NOMO-1 treated with dmso at 0.1 percent for 144 hours (cell line): ENCODE data around the gene MGAT5B.

Experiments used
- DNase-seq: peaks from one replicate; lab custom pipeline; 2025; ENCODE audit not compliant: unreplicated experiment; lab: John Stamatoyannopoulos, UW

Gene MGAT5B

DNA sequence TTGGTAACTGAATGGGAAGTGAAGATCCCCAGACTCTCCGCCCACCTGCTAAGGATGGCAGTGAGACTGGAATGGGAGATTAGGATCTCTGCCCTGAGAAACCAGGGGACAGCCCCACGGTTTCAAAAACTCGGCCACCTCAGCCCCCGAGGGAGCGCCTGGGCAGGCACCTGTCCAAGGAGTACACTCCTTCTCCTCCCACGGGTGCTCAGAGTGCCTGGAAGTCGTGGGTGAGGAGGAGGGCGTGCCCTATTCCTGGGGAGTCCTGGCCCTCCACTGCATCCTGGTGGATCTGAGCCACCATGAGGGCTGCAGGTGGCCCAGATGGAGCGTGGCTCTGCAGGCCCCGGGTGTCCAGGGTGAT lies 78.5 kb downstream of the MGAT5B start:
- no peak for DNase-seq

DNA sequence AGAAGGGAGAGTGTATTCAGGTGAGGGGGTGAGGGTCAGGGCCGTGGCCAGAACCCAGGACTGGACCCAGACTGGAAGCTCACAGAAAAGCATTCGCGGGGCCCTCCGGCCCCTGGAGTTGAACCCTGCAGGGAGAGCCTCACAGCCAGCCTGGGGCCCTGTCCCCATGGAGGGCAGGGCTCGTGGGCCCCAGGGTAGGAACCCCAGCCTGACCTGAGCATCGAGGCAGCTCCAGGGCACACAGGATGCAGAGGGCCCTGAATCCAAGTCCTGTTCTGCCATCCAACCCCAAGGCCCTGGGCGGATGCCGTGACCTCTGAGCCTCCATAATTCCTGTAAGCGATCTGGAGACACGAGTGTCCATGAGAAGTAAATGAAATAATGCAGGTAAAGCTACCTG lies 79.1 kb downstream of the MGAT5B start:
- no peak for DNase-seq

- no peak for DNase-seq
Observed at GRCh38 chr17:76947771-76948170, 79.6 kb downstream of the MGAT5B start.

GRCh38 chr17:76948301-76948700 lies 80.1 kb downstream of the MGAT5B start:
- DNase-seq: no peak

- no peak for DNase-seq
Observed at GRCh38 chr17:76948726-76949342, 80.6 kb downstream of the MGAT5B start.

DNA sequence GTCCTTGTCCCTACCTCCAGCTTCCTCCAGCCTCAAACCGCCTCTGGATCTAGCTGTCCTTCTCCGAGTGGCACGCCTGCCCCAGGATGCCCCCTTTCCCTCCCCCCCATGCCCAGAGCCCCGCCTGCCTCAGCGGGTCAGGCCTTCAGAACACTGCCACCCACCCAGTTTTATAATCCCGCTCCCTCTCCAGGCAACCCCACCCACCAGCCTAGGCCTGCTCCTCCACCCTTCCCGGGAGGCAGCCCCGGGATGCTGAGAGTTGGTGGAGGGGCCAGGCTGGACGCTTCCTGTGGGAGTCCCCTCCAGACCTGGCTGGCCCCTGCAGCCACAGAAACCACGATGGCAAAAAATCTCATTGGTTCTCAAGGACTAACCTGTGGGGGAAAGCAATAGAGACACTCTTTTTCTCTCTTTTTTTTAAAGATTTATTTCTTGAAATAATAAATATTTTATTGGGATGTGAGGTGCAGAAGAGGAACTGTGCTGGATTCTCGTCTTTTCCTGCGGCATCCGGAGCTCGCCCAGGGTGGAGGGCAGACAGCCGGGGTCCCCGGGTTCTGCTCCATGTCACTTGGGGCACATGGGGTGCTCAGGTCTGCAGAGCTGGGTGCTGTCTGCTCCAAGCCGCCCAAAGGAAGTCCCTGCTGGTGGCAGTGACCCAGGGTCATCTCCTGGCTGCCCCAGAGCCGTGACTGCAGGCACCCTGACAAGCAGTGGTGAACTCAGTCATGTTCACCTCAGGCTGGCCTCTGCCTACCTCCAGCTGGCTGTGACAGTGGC lies 81.9 kb downstream of the MGAT5B start:
- DNase-seq: no peak

DNA sequence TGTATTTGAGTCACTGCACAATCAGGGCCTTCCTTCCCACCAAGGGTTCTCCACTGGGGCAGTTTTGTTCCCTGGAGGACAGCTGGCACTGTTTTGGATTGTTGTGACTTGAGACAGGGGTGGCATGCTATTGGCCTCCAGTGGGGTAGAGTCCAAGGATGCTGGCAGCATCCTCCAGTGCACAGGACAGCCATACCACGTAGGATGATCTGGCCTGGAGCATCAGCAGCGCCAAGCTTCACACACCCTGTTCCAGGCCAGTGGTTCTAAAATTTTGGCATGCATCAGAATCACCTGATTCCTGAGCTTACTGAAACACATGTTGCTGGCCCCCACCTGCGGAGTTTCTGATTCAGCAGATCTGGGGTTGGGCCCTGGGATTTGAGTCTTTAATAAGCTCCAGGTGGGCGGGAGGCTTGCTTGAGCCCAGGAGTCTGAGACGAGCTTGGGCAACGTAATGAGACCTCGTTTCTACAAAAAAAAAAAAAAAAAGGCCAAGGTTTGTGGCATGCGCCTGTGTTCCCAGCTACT lies 83.2 kb downstream of the MGAT5B start:
- DNase-seq: no peak

- DNase-seq: no peak
Observed at GRCh38 chr17:76952402-76952801, 84.2 kb downstream of the MGAT5B start.

DNA sequence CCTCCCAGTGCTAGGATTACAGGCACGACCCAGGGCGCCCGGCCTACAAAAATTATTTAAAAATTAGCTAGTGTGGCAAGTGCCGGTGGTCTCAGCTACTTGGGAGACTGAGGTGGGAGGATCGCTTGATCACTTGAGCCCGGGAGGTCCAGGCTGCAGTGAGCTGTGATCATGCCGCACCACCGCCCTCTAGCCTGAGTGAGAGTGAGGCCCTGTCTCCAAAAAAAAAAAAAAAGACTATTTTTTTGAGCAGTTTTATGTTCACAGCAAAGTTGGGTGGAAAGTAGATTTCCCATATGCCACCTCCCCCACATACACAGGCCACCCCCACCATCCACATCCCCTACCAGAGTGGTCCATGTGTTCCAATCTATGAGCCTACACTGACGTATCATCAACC lies 84.9 kb downstream of the MGAT5B start:
- DNase-seq: no peak

GRCh38 chr17:76953946-76954345 lies 85.7 kb downstream of the MGAT5B start:
- DNase-seq: no peak

GRCh38 chr17:76955191-76955590 lies 87.0 kb downstream of the MGAT5B start:
- DNase-seq: no peak

DNA sequence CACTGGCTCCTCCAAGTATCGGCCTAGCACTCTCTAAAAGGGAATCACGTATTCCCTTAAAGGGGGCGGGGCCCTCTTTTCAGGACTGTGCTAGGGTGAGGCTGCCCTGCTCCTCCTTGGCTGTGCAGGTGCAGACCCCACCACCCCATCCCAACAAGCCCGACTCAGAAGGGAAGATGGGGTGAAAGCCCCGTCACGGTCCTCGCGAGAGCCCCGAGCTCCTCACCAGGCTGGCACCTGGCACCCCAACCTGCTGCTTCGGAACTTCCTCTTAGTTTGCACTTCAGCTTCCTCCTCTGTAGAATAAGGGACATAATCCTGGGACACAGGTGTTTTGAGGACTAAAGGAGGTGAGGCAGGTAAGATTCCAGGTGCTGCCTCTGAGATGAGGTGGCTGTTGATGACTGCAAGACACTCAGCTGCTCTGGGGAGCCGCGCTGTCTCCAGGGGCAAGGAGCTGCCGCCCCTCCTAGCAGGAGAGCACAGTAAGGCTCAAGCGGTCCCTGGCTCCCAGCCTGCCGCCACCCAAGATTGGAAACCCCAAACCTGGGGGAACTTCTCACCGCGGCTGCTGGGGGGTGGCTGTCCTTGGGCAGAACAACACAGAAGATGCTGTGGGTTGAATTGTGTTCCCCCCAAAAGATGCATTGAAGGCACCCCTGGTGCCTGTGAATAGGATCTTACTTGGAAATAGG lies 88.8 kb downstream of the MGAT5B start:
- DNase-seq: no peak

DNA sequence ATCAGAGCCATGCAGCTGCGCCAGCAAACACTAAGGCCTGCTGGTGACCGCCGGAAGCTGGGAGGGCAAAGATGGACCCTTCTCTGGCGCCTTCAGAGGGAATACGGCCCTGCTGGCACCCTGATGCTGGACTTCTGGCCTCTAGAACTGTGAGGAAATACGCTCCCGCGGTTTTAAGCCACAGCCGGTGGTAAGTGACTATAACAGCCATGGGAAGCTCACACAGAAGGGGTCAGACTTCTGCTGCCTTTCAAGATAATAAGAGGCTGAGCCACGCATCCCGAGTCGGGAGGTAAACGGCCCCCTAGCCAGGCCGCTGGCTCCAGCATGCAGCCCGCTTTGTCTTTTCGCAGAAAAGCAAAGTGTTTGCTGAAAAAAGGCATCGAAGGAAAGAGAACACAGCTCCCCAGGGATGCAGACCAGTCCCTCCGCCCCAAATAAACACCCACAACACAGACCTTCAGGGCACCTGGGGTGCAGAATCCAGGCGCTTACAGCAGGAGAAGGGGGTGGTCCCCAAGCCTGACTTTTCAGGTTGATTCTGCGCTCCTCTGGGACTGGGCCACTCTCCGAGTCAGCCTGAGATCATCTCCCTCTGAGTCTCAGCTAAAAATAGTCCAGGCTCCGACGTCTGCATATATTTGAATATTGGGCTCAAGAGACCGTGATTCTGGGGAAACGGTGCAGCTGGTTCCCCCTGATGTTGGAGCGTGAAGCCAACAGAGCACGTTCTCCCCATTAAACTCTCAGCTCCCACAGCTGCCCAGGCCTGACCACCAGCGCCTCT lies 89.7 kb downstream of the MGAT5B start:
- DNase-seq: no peak

DNA sequence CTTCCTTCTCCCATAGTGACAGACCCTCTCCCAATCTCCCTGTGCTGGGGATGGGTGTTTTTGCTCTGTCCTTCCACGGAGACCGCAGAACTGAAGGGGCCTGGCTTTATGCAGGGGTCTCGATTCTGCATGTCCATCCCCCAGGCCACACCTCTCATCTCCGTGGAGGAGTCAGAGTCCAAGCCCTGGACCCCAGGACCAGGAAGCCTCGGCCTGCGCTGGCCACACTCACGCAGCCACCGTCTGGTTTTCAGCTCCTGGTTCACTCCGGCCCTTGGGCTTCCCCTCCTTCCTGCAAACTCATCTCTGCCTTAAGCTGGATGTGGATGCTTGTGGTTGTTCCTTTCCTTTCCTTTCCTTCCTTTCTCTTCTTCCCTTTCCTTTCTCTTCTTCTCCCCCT lies 90.8 kb downstream of the MGAT5B start:
- no peak for DNase-seq

GRCh38 chr17:76961869-76962268 lies 93.7 kb downstream of the MGAT5B start:
- DNase-seq: no peak

DNA sequence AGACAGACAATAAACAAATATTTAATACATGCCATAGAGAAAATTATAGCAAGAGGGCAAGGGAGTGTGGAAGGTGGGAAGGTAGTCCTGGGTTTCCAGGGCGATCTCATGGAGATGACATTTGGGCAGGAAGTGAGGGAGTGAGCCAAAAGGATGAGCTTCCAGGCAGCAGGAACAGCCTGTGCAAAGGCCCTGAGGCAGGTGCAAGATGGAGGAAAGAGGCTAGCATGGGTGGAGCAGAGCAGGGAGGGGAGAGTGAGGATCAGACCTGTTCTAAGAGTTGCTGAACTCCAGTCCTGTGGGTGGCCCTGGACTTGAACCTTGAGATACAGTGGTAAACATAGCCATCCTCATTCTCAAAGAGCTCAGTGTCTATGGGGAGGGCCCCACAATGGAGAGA lies 94.7 kb downstream of the MGAT5B start:
- no peak for DNase-seq

DNA sequence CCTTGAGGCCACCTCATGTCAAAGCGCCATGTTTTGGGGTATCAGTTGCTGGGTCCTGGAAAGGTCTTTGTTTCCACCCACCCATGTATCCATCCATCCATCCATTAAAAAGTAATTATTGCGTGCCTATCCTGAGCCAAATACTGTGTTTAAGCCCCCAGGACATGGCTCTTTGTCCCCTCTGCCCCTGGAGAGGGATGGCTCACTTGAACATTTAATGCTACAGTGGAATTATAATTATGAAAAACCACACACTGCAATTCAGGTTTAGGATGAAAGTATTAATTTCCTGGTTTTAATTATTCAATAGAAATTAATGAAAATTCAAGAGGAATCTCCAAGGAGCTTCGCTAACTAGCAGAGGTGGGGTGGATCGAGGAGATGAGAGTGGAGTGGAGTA lies 97.8 kb downstream of the MGAT5B start:
- DNase-seq: no peak

- no peak for DNase-seq
Observed at GRCh38 chr17:76966486-76967181, 98.4 kb downstream of the MGAT5B start.

DNA sequence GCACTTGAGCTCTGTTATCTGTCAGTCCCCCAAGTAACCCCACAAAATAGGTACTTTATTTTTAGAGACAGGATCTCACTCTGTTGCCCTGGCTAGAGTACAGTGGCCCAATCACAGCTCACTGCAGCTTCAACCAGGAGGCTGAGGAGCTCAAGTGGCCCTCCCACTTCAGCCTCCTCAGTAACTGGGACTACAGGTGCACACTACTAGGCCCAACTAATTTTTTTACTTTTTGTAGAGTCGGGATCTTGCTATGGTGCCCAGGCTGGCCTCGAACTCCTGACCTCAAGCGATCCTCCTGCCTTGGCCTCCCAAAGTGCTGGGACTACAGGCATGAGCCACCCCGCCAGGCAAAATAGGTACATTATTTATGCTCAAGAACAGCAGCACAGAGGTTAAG lies 99.6 kb downstream of the MGAT5B start:
- DNase-seq: no peak

DNA sequence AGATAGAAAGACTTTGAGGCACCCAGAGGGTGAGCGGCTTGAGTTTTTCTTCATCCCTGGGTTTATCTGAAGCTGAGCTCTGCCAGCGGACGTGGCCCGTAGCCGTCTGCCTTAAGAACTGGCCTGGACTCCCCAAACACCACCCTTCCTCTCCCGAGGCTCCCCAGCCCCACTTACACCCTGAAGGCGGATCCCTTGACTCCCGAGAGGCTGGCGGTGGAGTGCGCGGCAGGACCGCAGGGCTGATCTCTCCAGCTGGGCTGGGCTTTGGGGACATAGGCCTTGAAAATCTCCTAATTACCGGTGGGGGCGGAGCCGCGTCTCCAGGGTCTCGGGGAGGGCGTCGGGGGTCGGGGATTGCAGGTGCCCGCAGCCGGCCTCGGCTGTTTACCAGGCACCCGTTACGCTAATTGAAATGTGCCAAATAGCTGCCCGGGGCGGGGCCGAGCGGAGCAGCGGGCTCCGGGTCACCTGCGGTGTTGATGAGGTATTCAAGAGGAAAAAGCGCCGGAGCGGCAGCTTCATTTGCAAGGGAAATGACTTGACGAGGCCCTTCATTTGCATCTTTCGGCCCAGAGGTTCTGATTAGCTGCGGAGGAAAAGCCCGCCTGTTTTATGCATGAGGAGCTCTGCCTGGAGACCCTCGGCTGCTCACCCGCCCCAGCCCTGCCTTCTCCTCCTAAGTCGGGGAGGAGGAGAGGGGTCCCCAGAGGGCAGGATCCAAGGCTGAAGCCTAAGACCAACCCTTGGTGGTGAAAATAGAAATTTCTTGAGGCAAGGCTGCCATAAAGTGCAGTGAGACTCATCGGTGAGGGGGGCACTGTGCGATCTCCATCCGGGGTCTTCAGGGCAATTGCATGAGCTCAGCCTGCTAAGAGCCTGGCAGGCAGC lies 100.7 kb downstream of the MGAT5B start:
- DNase-seq: no peak
